ENCODE measurements around the gene RFX6. TPM values are rescaled to one million over a fixed set of nuclear protein-coding genes. Genes with fewer than 3 reads are reported as not detected.

The RFX6 gene
- not detected in 2 replicates for total RNA-seq

GRCh38 chr6:116876635-116877611 is at the start of gene RFX6:
RFX6 (plus strand) TSS chr6:116877242; CDS start chr6:116877276, 34 bp downstream.

GRCh38 chr6:116828983-116829382 is 48.1 kb upstream of the RFX6 start, which contains the start of gene GPRC6A:
GPRC6A (minus strand) TSS chr6:116829083; CDS start chr6:116829013, 70 bp downstream.

Other genes starting within 250 kb of the RFX6 start
- 21.0 and 30.9 TPM in 2 replicates for gene ZUP1, start 208.5 kb upstream of the RFX6 start, total RNA-seq
- 13.9 and 19.4 TPM in 2 replicates for gene KPNA5, start 196.0 kb upstream of the RFX6 start, total RNA-seq
- 6.5 and 7.9 TPM in 2 replicates for gene FAM162B, start 111.5 kb upstream of the RFX6 start, total RNA-seq
- gene GPRC6A, start 48.2 kb upstream of the RFX6 start, total RNA-seq: not detected in 2 replicates

Data from dermis lymphatic vessel endothelial cell (primary cell).